SW 1271 (cell line): ENCODE measurements around the gene ZCCHC7.

Source experiments
- DNase-seq, 2 experiments: peaks; one replicate each; lab custom pipeline; 2025; lab: John Stamatoyannopoulos, UW

The ZCCHC7 gene

DNA sequence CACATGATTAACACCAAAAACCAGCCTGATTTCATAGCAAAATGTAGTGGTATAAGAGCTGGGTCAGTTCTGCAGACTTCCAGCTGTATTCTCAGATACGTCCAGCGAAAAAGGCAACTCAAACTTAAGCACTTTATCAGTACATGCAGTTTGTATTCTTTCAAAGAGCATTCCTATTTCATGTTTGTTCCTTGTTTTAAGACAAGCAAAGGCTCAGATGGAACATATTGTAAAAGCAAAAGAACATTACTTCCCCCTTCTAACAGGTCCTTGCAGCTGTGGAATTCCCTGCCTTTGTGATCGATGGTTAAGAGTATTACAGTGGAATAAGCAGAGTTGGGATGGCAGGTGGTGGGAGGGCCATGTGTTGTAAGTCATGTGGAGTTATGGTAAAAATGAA, 215.8 kb downstream of the ZCCHC7 start:
- DNase-seq = no peak

DNA sequence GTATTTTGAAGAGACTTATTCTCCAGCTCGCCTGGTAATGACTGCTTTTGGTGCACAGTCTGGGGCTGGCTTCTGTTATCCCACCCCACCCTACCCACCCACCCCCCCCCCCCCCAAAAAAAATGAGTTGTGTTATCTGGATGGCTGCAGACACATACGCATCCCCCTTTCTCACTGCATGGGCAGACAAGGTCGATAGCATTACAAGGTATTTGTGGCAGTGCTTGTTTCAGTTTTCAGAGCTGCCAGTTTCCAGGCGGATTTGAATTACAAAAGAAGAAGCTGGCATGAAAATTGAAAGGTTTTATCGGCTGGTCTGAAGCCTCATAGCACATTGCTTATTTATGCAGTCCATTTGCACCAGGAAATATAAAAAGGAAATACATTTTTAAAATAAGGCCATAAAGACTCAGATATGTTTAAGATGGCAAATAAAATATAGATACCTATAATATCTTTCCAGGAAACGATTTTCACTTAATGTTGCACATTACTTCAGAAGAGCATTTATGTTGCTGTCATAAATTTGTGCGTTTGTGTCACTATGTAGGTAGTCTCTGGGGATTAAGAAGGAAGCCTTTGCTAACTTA, 217.0 kb downstream of the ZCCHC7 start:
- no peak for DNase-seq

DNA sequence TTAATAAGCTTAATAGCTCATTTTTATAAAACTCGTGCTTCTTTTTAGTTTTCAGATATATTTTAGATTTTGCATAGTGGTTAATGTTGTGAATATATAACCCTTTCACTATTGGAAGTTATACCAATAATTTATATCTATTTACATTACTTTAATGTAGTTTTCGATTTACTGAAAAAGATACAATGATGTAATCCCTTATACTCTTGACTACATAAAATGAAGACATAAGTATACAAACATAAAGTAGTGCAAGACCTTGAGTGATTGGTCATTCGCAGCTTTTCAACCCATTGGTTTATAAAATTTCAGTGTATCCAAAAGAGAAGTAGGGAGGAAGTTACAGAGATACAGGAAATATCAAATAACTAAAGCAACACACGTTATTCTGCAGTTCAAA, 217.8 kb downstream of the ZCCHC7 start:
- no peak for DNase-seq

DNA sequence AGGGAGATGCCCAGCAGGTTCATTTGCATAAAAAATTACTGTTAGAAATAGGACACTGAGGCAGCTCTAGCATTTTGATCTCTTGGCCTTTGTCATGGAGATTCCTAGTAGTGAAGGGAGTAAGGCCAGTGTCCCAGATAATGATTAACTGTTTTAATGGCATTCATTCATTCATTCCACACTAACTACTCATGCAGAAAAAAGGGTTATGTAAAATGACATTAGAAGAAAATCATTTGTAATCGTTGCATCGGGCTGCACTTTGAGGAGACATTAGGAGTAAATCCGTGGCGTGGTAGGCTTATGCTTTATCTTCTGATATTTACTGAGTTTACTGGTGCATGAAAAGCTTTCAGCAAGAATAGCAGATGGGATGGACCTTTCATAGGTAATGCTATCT, 219.5 kb downstream of the ZCCHC7 start:
- no peak for DNase-seq

DNA sequence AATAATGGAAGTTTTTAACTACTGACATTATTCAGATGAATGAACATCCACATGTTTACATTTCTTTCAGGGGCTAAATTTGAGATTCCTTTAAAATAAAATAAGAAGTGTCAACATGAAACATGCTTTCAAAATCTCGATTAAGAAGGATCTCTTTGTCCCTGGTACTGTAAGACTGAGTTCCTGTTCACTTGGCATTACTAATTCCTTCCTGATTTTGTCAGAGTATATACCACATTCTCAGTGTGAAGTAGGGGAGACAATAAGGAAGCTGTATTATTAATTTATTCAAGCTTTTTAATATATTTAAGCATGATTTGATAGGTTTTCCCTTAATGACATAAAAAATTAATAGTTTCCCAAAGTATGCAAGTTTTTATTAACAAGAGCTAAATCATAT, 220.6 kb downstream of the ZCCHC7 start:
- DNase-seq = no peak

DNA sequence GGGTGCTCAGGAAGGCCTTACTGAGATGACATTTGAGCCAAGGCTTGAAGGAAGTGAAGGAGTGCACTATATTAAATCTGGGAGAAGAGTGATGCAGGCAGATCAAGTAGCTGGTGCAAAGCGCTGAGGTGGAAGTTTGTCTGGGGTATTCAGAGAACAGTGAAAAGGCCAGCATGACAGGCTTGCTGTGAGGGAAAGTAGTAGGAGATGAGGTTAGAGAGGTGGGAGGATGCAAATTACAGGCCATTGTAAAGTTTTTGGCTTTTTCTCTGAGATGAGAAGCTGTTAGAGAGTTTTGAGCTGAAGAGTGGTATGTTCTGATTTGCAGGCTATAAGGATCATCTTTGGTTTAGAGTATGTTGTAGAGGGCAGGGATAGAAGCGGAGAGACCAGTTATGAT, 221.3 kb downstream of the ZCCHC7 start:
- no peak for DNase-seq

DNA sequence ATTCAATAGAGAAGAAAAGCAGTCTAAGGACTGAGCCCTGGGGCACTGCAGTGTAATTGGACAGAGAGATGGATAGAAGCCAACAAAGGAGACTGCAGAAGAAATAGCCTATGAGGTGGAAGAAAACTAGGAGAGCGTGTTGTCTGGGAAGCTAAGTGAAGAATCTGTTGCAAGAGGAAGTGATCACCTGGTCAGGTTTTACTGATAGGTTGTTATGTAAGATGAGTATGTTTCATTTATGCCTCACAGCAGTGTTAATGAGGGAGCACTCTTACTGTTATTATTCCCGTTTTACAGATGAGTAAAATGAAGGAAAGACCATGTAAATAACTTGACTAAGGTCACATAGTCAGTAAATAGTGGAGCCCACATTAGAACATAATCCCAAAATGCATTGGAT, 222.1 kb downstream of the ZCCHC7 start:
- no peak for DNase-seq

DNA sequence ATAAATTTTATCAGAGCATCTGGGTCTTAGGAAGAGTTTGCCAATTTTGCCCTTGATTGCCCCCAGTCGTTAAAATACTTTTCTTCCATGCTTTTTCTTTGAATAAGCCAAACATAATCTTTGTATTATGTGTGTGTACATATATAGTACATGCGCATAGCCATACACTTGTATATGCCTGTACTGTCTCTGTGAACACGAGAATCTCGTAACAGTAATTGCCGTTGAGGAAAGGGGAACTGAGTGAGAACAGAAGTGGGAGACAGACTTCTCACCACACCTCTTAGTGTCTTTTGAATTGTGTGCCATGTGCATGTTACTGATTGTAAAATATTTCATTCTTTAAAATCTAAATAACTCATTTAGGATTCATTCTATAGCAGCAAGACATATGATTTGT, 222.5 kb downstream of the ZCCHC7 start:
- DNase-seq = no peak

DNA sequence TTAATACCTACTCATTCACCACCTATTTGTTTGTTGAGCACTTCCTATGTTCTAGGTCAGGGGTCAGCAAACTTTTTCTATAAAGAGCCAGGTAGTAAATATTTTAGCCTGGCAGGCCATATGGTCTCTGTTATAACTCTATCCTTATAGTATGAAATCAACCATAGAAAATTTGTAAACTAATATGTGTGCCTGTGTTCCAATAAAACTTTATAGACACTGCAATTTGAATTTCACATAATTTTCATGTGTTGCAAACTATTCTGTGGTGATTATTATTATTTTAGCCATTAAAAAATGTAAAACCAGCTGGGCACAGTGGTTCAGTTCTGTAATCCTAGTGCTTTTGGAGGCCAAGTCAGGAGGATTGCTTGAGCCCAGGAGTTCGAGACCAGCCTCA, 223.3 kb downstream of the ZCCHC7 start:
- no peak for DNase-seq

DNA sequence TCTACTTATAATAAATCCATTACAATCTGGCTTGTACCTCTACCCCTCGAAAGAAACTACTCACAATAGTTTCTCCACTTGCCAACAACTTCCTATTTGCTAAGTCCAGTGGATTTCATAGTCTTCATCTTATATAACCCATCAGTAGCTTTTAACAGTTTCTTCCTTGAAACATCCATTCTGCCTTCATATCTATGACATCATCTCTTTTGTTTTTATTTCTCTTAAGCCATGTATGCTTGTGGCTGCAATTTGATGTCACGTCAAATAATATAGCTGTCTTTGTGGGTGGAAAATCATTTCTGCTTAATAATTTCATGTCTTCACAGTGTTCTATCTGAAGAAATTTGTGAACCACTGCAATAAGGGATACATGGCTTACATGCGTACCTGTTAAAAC, 224.7 kb downstream of the ZCCHC7 start:
- no peak for DNase-seq

DNA sequence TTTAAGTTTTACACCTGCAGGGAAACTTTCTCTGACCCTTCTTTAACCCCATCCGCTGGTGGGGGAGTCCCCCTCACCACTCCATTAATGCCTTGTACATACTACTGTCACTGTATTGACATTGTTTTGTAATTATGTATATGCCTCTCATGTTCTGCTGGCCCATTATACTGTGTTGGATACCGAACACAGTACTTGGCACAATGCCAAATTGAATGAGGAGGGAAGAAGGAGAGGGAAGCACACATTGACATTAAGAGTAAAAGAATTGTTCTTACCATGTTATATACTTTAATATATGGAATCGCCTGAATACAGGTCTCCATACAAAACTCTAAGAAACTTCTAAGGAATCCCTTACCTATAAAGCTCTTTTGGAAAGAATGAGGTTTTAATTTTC, 228.5 kb downstream of the ZCCHC7 start:
- DNase-seq = no peak

DNA sequence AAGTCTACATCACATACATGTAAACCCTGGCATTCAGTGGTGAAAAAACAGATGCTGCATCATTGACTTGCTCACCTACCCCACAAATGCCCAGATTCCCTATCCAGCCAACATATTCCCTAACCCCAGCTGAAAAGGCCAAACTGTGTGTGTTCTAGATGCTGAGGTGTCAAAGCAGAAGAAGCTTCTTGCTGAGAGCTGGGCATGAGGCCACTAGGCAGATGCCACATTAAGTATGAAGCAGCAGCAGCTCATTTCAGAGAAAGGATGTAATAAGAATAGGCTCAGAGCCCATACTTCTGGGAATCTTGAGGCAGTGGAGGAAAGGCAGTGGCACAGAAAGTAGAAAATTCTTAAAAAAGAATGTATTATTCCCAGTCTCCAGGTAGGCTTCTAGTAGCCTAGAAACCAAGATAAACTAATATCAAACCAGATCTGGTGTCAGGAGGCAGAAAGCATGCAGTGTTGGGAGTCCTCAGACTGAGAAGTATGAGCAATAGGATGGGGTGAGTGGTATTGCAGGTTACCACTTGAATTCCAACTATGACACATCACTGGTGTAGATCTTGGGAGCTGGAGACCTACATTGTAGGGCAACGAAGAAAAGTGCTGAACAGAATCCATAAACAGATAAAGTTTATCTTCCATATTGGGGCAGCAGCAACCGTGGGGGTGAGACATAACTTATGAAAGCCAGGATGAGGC, 230.3 kb downstream of the ZCCHC7 start:
- DNase-seq = no peak

DNA sequence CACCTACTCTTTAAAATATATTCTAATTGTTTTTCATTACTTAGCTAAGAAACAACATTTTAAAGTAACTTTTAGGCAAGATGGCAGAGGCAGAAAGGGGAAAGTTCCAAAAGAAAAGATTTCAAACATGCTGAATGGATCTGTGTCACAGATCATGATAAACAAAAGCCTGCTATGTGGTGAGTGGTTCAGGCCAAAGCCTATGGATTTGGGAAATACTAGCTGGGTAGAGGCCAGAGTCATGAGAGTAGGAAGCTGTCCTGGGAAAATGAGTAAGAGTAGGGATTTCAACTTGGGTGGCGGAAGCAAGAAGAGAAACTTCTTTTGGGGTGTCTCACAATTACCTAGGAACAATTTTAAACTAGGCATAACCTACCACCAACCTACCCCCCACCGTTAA, 233.4 kb downstream of the ZCCHC7 start:
- DNase-seq = no peak

DNA sequence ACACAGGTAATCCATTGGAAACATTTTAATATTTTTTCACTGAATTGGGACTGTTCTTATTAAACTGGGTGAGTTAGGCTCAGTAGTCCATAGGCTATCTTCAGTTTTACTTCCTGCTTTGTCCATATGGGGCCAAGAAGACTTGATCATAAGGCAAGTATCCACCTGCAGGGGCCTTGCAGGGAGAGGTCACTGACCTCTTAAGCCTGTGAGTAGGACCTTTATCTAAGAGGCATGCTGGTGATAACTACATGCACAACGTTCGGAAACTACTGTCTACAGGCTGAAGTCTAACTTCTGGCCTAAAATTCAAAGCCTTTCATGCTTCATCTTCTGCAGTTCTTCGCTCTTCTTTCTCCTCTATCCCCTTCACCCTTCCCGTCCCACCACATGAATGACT, 242.1 kb downstream of the ZCCHC7 start:
- no peak for DNase-seq

DNA sequence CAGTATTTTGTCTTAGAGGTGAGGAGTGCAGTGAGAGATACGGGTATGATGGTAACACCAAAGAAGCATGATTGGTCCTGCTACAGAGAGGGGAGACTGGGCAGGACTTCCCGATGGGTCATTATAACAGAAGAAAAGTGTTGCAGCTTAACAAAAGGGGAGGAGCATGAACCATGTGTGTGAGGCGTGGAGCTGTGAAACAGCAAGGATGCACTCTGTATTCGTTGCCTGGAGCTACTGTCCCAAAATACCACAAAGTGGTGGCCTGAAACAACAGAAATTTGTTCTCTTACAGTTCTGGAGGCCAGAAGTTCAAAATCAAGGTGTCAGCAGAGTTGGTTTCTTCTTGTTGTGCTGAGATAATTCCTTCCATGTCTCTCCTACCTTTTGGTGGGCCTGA, 242.8 kb downstream of the ZCCHC7 start:
- no peak for DNase-seq

DNA sequence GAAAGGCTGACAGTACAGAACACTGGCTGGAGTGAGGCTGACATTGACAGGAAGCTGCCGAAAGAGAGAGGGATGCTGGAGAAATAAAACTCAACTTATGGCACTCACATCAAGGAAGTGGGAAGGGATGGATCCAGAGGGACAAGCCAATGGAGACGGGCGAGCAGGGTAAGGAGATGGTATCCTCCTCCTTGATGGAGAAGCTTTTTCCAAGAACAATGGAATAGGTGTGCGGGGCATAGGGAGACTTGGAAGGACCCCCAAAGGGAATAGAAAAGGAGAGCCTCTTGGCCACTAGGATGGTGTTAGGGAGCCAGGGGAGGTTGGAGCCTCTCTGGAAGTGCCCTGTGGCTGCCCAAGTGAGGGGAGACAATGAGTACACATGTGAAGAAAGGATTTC, 243.8 kb downstream of the ZCCHC7 start:
- no peak for DNase-seq

DNA sequence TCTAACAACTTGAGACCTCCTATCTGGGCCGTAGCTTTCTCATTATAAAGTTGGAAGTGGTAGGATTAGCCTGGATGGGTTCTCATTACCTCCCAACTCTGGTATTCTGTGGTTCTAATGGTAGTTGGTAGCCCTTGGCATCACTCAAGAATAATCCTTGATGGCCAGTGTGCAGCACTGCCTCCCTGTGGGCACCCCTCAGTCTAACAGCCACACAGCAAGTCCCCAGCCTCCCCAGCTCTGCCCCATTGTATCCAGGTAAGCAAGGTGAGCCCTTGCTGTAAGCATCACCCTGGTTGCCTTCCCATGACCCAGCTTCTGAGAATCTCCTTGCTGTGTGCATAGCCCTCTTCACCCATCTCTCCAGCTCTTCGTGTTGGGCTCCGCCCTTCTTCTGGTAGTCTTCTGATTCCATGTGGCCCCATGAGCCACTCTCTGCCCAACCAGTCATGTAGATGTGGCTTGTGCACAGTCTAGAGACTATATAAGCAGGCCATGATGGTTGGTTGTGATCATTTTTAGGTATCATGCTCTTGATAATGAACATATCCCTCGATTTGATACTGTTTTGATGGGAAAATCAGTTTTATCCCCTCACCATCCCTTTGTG, 244.5 kb downstream of the ZCCHC7 start:
- DNase-seq = no peak

DNA sequence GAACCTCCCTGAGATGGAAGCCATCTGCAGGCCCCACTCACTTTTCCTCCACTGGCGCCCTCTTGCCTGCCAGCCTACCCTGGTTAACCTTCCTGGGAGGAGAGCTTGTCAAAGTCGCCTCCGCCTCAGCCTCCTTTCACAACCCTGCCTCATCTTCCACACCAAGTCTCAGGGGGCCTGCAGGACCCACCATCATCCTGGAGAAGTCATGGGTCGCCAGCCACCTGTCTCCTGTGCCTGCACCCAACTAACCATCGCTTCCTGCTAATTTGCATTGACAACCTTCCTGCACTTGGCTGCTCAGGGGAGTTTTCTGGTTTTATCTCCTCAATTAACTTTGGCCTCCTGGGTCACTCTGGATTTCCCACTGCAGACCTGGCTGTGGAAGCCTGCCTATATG, 249.3 kb downstream of the ZCCHC7 start:
- no peak for DNase-seq

DNA sequence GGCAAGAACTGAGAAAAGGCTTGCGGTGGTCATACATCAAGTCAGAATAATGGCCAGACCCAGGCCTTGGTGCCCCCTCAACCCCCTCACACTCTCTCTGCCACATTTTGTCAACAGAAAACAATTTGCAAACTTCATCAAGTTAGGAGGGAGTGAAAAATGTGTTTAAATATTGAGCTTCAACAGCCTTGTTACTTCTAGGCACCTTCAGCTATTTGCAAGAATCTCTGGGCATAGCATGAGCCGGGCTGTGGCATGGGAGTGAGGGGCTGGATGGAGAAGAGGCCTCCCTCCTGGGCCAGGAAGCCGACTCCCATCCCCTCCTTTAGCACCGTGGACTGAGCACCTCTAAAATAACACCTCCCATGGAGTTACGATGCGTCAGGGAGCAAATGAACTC, 249.9 kb downstream of the ZCCHC7 start:
- no peak for DNase-seq

DNA sequence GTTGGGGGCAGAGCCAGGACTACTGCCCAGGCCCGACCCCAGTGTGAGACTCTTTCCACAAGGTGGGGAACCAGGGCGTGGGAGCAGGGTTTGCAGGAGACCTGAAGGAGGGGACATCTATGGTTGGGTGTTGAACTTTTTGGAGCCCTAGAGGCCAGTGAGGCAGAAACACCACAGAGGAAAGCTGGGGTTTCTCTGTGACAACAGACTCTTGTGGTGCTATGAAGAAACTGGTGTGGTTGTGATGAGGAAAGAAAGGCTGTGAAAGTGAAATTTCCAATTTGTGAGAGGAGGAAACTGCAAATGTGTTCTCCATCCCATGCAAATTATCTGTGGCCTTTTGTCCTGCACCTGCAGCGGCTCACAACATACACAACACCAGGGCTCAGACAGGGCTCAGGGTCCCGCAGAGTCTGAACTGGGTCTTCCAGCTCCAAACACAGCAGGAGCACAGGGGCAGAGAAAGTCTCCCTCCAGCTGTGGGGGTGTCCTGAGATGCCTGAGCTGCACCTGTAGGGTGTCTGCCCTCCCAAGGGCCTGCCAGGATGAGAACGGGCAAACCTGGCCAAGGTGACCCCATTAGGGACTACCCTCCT, 250.7 kb downstream of the ZCCHC7 start:
- no peak for DNase-seq

DNA sequence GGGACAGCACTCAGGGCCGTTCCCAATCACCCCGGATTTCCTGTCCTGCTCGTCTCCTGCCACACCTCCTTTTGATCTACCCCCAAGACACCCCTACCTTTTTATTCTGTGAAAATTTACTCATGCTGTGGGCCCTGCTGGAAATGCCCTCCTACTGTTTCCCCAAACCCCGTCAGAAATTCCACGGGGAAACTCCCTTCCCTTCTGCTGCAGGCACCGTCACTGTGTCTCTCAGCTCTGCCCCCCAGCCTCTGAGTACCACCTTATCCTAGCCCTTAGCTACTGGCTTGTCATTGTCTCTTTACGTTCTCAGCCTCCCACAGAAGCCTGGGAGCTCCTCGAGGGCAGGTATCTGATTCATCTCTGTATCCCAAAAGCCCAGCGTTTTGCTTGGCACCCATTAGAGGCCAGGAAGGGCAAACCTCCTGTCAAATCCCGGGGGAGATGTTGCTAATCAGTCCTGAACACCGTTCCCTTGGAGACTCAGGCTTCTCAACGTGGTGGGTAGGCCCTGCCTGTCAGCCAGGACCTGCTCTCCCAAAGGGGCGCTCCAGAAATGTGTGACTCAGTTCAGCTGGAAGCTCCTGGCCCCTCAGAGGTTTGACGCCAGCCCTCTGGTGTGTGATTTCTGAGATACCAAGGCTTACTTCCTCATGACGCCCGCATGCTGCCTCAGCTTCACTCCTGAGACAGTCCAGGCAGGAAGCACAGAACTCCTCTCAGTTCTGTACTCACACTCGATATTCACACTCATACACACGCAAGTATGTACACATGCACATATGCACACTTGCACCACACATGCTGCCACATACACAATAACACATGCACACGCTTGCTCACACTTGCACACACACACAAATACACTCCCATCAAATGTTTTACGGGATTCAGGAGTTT, 251.4 kb downstream of the ZCCHC7 start:
- DNase-seq = no peak

DNA sequence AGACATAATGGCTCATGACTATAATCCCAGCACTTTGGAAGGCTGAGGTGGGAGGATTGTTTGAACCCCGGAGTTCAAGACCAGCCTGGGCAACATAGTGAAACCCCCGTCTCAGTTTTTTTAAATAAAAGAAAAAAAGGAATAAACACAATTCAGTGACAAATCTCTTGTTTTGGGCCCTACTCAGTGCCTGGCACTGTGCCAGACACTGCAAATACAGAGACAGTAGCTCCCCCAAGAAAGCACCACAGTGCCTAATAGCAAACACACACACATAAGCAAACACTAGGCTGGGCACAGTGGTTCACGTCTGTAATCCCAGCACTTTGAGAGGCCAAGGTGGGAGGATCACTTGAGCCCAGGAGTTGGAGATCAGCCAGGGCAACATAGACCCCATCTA, 252.5 kb downstream of the ZCCHC7 start:
- no peak for DNase-seq
